GM23248 (cell line): ENCODE data around the gene PKLR.

ENCODE experiments used
- EZH2 ChIP-seq: fragments of 200-600 bp; sonication (generic); IDR thresholded peaks from 2 replicates; pipeline ENCODE4 v1.6.1; 2018; ENCODE audit warnings: antibody characterized with exemption, mild to moderate bottlenecking; ENCODE audit not compliant: insufficient read depth, poor library complexity, severe bottlenecking
- EZH2phosphoT487 ChIP-seq: fragments of 200-600 bp; sonication (generic); IDR thresholded peaks from 2 replicates; pipeline ENCODE4 v1.6.1; 2018; ENCODE audit warnings: antibody characterized with exemption, moderate library complexity, mild to moderate bottlenecking, low read depth; ENCODE audit not compliant: insufficient read depth

GRCh38 chr1:155278689-155279160, 22.5 kb downstream of the PKLR start:
- TF ChIP-seq EZH2, result no peak
- TF ChIP-seq EZH2phosphoT487, result no peak
